GM18508 (cell line): ENCODE results near the gene ZNF701.

ENCODE experiments used
- ATAC-seq: cut with Tn5 transposase; IDR thresholded peaks from one replicate; pipeline ENCODE4 v1.9.1; 2021; ENCODE audit warnings: moderate number of reproducible peaks; ENCODE audit not compliant: insufficient read depth, unreplicated experiment

Gene ZNF701

DNA sequence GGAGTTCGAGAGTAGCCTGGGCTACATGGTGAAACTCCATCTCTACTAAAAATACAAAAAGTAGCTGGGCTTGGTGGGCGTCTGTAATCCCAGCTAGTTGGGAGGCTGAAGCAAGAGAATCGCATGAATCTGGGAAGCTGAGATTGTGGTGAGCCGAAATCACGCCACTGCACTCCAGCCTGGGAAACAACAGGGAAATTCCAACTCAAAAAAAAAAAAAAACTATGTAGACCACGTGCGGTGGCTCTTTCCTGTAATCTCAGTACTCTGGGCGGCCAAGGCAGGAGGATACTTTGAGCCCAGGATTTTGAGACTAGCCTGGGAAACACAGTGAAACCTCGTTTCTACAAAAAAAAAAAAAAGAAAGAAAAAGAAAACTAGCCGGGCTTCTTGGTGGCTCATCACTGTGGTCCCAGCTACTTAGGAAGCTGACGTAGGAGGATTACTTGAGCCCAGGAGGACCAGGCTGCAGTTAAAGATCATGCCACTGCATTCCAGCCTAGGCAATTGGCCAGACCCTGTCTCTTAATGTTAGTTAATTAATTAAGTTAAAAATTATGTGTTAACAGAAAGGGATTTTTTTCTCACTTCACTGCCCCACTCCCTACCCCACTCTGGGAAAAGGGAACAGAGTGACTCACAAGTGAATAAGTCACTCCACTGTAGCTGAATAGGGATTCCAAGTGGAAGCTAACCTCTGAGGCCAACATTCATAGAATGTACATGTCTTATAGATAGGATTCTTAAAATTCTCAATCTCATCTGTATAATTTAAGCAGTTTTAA, 65.9 kb downstream of the ZNF701 start:
- ATAC-seq: no peak
